Natural killer cell (primary cell): Measurements from ENCODE around the gene EMSY. TPM values are rescaled to one million over a fixed set of nuclear protein-coding genes. Genes with fewer than 3 reads are reported as not detected.

ENCODE experiments used
- ATAC-seq, 3 donors: fragments of 150-1000 bp in 2 of 3; fragments of 200-7000 bp in 1 of 3; cut with Tn5 transposase; 1 replicate in 1 of 3; 2 replicates in 2 of 3; pipeline ENCODE4 v1.10.0; 2021; ENCODE audit warnings: mild to moderate bottlenecking in 2 of 3, moderate library complexity in 2 of 3
- DNase-seq, 2 donors: peaks; one replicate each; pipeline versions ENCODE4 v3.0.0 to v3.0.0-alpha.2; 2013 to 2021; ENCODE audit warnings: mixed read lengths in 1 of 2
- H3K27ac ChIP-seq: one replicate; pipeline ENCODE4 v1.5.1; 2013; ENCODE audit warnings: mild to moderate bottlenecking, low read length
- H3K27me3 ChIP-seq: one replicate; pipeline ENCODE4 v1.6.1; 2013; ENCODE audit warnings: low read length; ENCODE audit not compliant: control insufficient read depth, insufficient read depth
- H3K36me3 ChIP-seq: one replicate; pipeline ENCODE4 v1.6.1; 2013; ENCODE audit warnings: low read length; ENCODE audit not compliant: control insufficient read depth, insufficient read depth
- H3K4me1 ChIP-seq: one replicate; pipeline ENCODE4 v1.6.1; 2013; ENCODE audit warnings: low read length; ENCODE audit not compliant: control insufficient read depth, insufficient read depth
- H3K4me3 ChIP-seq: one replicate; pipeline ENCODE4 v1.5.1; 2013; ENCODE audit warnings: low read length
- H3K9me3 ChIP-seq: one replicate; pipeline ENCODE4 v1.6.1; 2013; ENCODE audit warnings: low read length; ENCODE audit not compliant: control insufficient read depth, insufficient read depth
- H3K27ac Mint-ChIP-seq, 2 donors: one replicate each; pipeline ENCODE4 v1.8.0; 2022; ENCODE audit warnings: mild to moderate bottlenecking in 2 of 2, mixed read lengths in 2 of 2, moderate library complexity in 1 of 2
- H3K27me3 Mint-ChIP-seq, 2 donors: one replicate each; pipeline ENCODE4 v1.8.0; 2022; ENCODE audit warnings: low read depth in 2 of 2, mixed read lengths in 2 of 2
- H3K36me3 Mint-ChIP-seq: one replicate; pipeline ENCODE4 v1.8.0; 2022; ENCODE audit warnings: mixed read lengths
- H3K4me1 Mint-ChIP-seq, 2 donors: one replicate each; pipeline ENCODE4 v1.8.0; 2022; ENCODE audit warnings: mixed read lengths in 2 of 2
- H3K4me3 Mint-ChIP-seq: one replicate; pipeline ENCODE4 v1.8.0; 2022; ENCODE audit warnings: mild to moderate bottlenecking, moderate library complexity, mixed read lengths
- H3K9me3 Mint-ChIP-seq, 2 donors: one replicate each; pipeline ENCODE4 v1.8.0; 2022; ENCODE audit warnings: mixed read lengths in 2 of 2
- WGBS: methylation state at CpG from one replicate; pipeline ENCODE4 v1.1.7; 2013; ENCODE audit warnings: missing lambda C conversion rate; ENCODE audit not compliant: insufficient coverage; 5-methylcytosine and 5-hydroxymethylcytosine counted together
- intact Hi-C: fragments of 100-400 bp; cut with micrococcal nuclease; formaldehyde crosslinking; loops from one replicate; pipeline ENCODE4 v1.14.2; 2022
- total RNA-seq, 4 donors: library from RNA; stranded (reverse); fragments of 120-200 nt in 1 of 4; gene quantifications; one replicate each; pipeline versions ENCODE4 v1.2.3 to v1.2.4, GENCODE V29; 2013 to 2022
- TF ChIP-seq, protein P1 (sequence below): fragments of 200-600 bp; IDR thresholded peaks from one replicate; pipeline ENCODE4 v1.8.0; 2022; ENCODE audit warnings: antibody characterized with exemption

Gene EMSY
- total RNA-seq, 3 donors from 2014 or later (not counting 1 experiment from before 2014, with no cell fraction given), result 36.0 to 43.8 (median 39.4) TPM

- TF ChIP-seq, protein P1, sequence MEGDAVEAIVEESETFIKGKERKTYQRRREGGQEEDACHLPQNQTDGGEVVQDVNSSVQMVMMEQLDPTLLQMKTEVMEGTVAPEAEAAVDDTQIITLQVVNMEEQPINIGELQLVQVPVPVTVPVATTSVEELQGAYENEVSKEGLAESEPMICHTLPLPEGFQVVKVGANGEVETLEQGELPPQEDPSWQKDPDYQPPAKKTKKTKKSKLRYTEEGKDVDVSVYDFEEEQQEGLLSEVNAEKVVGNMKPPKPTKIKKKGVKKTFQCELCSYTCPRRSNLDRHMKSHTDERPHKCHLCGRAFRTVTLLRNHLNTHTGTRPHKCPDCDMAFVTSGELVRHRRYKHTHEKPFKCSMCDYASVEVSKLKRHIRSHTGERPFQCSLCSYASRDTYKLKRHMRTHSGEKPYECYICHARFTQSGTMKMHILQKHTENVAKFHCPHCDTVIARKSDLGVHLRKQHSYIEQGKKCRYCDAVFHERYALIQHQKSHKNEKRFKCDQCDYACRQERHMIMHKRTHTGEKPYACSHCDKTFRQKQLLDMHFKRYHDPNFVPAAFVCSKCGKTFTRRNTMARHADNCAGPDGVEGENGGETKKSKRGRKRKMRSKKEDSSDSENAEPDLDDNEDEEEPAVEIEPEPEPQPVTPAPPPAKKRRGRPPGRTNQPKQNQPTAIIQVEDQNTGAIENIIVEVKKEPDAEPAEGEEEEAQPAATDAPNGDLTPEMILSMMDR, result no peak
- Histone ChIP-seq H3K27me3 (peaks cover 7% of the 10 kb centered on the region), H3K4me3 (no peak overlapping the region), H3K4me1 (no peaks in the 10 kb centered on the region), H3K9me3 (no peaks in the 10 kb centered on the region), H3K27ac (no peak overlapping the region), H3K36me3 (no peaks in the 10 kb centered on the region)
- Mint-ChIP-seq H3K36me3 (no peaks in the 10 kb centered on the region), H3K9me3 (peaks cover 0 to 2% of the 10 kb centered on the region in 2 donors), H3K4me3 (no peak overlapping the region), H3K27me3 (peaks cover 16 to 22% of the 10 kb centered on the region in 2 donors), H3K27ac (no peak overlapping the region), H3K4me1 (no peaks in the 10 kb centered on the region)
- DNase-seq (no peak), ATAC-seq (no peak)
- 55% methylated on average over 8 of the region's 8 CpGs for WGBS
- intact Hi-C loops, result no loop called here
Measured at GRCh38 chr11:76561245-76561644, 116.4 kb downstream of the EMSY start.

- H3K27ac ChIP-seq, result no peak overlapping the region
- intact Hi-C loops, result no loop called here
- H3K4me3 Mint-ChIP-seq, result no peak overlapping the region
- no peak overlapping the region for H3K27ac Mint-ChIP-seq
- peaks cover 7% of the 10 kb centered on the region for H3K27me3 ChIP-seq
- no peaks in the 10 kb centered on the region for H3K9me3 ChIP-seq
- peaks cover 0 to 2% of the 10 kb centered on the region in 2 donors for H3K9me3 Mint-ChIP-seq
- DNase-seq, result no peak
- no peaks in the 10 kb centered on the region for H3K36me3 ChIP-seq
- 86% methylated on average over 3 of the region's 3 CpGs for WGBS
- no peaks in the 10 kb centered on the region for H3K36me3 Mint-ChIP-seq
- no peaks in the 10 kb centered on the region for H3K4me1 ChIP-seq
- peaks cover 16 to 22% of the 10 kb centered on the region in 2 donors for H3K27me3 Mint-ChIP-seq
- H3K4me3 ChIP-seq, result no peak overlapping the region
- no peak for ATAC-seq
- H3K4me1 Mint-ChIP-seq, result no peaks in the 10 kb centered on the region
- TF ChIP-seq, protein P1, result no peak
Measured at GRCh38 chr11:76562541-76562940, 117.7 kb downstream of the EMSY start.

- H3K27me3 Mint-ChIP-seq, result peaks cover 16 to 22% of the 10 kb centered on the region in 2 donors
- Histone ChIP-seq H3K36me3 (no peaks in the 10 kb centered on the region), H3K27ac (no peak overlapping the region), H3K27me3 (peaks cover 7% of the 10 kb centered on the region), H3K4me3 (no peak overlapping the region), H3K4me1 (no peaks in the 10 kb centered on the region), H3K9me3 (no peaks in the 10 kb centered on the region)
- no peak overlapping the region for H3K27ac Mint-ChIP-seq
- intact Hi-C loops, result no loop called here
- H3K4me1 Mint-ChIP-seq, result no peaks in the 10 kb centered on the region
- H3K4me3 Mint-ChIP-seq, result no peak overlapping the region
- 82% methylated on average over 3 of the region's 3 CpGs for WGBS
- no peak for DNase-seq
- TF ChIP-seq, protein P1, result no peak
- no peak for ATAC-seq
- peaks cover 0 to 2% of the 10 kb centered on the region in 2 donors for H3K9me3 Mint-ChIP-seq
- H3K36me3 Mint-ChIP-seq, result no peaks in the 10 kb centered on the region
Measured at GRCh38 chr11:76564364-76564763, 119.5 kb downstream of the EMSY start.

DNA sequence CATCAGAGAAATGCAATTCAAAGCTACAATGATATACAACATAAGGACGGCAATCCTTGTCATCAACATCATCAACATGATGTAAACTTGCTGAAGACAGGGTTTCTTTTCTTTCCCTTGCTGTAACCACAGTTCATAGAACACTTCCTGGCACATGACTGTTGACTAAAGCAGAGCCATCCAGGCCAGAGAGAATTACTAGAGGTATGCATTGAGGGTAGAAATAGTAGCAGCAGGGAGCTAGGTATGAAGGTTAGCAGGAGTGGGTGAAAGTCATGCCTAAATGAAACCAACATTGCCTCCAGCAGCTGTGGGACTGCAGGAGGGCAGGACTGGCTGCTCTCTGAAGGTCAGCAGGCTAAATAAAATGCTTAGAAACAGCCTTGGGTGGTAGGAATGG, 122.0 kb downstream of the EMSY start:
- no peaks in the 10 kb centered on the region for H3K9me3 ChIP-seq
- Mint-ChIP-seq H3K4me1 (no peaks in the 10 kb centered on the region), H3K36me3 (no peaks in the 10 kb centered on the region), H3K9me3 (peaks cover 0 to 2% of the 10 kb centered on the region in 2 donors), H3K27ac (no peak overlapping the region), H3K4me3 (no peak overlapping the region), H3K27me3 (peaks cover 16 to 22% of the 10 kb centered on the region in 2 donors)
- peaks cover 7% of the 10 kb centered on the region for H3K27me3 ChIP-seq
- H3K4me3 ChIP-seq, result no peak overlapping the region
- DNase-seq, result no peak
- TF ChIP-seq, protein P1, result no peak
- H3K4me1 ChIP-seq, result no peaks in the 10 kb centered on the region
- intact Hi-C loops, result no loop called here
- ATAC-seq, result no peak
- no peak overlapping the region for H3K27ac ChIP-seq
- 24% methylated on average over 1 of the region's 1 CpG for WGBS
- no peaks in the 10 kb centered on the region for H3K36me3 ChIP-seq
